Peyer's patch (tissue), 4 donors: ENCODE results near the gene CACNA2D1.

ENCODE experiments used
- POLR2A ChIP-seq, 2 donors: fragments of 450-650 bp; IDR thresholded peaks; one replicate each; pipeline ENCODE4 v1.5.1; 2017; ENCODE audit warnings: antibody characterized with exemption in 2 of 2, mild to moderate bottlenecking in 2 of 2, moderate library complexity in 2 of 2
- TF ChIP-seq, protein P1 (sequence below), 6 experiments: fragments of 450-650 bp in 4 of 6; fragments of 200-600 bp in 2 of 6; sonication (generic) in 1 of 6; IDR thresholded peaks; one replicate each; pipeline ENCODE4 v1.5.1; 2017 to 2019; ENCODE audit warnings: antibody characterized with exemption in 6 of 6, mild to moderate bottlenecking in 3 of 6, moderate library complexity in 1 of 6

DNA sequence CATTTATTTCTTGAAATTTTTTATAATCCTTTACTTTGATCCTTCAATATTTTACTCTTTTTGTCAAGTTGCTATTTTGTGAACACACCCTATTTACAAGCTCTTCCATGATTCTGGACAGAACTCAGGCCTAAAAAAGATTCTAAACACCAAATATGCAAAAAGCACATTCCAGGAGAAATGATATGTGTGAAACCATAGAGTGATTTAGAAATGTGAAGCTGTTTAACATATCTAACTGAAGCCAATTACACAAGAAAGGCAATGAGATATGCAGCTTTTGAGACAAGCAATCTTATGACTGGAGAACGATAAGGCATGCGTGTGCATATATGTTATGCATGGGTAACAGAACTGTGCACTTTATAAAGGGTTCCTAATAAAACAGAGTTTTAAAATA, 243.0 kb downstream of the CACNA2D1 start:
- TF ChIP-seq, protein P1, sequence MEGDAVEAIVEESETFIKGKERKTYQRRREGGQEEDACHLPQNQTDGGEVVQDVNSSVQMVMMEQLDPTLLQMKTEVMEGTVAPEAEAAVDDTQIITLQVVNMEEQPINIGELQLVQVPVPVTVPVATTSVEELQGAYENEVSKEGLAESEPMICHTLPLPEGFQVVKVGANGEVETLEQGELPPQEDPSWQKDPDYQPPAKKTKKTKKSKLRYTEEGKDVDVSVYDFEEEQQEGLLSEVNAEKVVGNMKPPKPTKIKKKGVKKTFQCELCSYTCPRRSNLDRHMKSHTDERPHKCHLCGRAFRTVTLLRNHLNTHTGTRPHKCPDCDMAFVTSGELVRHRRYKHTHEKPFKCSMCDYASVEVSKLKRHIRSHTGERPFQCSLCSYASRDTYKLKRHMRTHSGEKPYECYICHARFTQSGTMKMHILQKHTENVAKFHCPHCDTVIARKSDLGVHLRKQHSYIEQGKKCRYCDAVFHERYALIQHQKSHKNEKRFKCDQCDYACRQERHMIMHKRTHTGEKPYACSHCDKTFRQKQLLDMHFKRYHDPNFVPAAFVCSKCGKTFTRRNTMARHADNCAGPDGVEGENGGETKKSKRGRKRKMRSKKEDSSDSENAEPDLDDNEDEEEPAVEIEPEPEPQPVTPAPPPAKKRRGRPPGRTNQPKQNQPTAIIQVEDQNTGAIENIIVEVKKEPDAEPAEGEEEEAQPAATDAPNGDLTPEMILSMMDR (IDR thresholded peaks at IDR 0.05): no peak
- TF ChIP-seq POLR2A (IDR thresholded peaks at IDR 0.05): no peak
